Measurements from ENCODE around the gene SLC17A8.

DNA sequence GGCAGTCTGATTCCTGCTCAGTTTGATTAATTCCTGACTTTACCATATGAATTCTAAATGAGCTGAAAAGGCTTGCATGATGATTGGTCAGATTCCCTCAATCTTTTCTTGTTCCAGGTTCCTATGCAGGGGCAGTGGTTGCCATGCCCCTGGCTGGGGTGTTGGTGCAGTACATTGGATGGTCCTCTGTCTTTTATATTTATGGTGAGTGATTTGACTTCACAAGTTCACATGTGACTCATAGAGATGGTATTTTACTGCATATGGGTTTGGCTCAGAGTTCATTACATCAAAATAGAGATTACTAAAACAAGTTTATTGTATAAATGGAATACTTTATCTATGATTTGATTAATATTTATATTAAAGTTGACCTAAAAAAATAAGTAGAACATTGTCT lies 44.8 kb downstream of the SLC17A8 start:
- TF ChIP-seq, protein P1, sequence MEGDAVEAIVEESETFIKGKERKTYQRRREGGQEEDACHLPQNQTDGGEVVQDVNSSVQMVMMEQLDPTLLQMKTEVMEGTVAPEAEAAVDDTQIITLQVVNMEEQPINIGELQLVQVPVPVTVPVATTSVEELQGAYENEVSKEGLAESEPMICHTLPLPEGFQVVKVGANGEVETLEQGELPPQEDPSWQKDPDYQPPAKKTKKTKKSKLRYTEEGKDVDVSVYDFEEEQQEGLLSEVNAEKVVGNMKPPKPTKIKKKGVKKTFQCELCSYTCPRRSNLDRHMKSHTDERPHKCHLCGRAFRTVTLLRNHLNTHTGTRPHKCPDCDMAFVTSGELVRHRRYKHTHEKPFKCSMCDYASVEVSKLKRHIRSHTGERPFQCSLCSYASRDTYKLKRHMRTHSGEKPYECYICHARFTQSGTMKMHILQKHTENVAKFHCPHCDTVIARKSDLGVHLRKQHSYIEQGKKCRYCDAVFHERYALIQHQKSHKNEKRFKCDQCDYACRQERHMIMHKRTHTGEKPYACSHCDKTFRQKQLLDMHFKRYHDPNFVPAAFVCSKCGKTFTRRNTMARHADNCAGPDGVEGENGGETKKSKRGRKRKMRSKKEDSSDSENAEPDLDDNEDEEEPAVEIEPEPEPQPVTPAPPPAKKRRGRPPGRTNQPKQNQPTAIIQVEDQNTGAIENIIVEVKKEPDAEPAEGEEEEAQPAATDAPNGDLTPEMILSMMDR (IDR thresholded peaks at IDR 0.05; ENCODE audit: low read depth, low read length, missing input control) = no peak
- TF ChIP-seq, protein P2, sequence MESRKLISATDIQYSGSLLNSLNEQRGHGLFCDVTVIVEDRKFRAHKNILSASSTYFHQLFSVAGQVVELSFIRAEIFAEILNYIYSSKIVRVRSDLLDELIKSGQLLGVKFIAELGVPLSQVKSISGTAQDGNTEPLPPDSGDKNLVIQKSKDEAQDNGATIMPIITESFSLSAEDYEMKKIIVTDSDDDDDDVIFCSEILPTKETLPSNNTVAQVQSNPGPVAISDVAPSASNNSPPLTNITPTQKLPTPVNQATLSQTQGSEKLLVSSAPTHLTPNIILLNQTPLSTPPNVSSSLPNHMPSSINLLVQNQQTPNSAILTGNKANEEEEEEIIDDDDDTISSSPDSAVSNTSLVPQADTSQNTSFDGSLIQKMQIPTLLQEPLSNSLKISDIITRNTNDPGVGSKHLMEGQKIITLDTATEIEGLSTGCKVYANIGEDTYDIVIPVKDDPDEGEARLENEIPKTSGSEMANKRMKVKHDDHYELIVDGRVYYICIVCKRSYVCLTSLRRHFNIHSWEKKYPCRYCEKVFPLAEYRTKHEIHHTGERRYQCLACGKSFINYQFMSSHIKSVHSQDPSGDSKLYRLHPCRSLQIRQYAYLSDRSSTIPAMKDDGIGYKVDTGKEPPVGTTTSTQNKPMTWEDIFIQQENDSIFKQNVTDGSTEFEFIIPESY (IDR thresholded peaks at IDR 0.05) = no peak
- TF ChIP-seq EGR1 (IDR thresholded peaks at IDR 0.05; ENCODE audit: low read depth in 2 of 2) (no peak), RAD21 (IDR thresholded peaks at IDR 0.05) (no peak), HNF4G (IDR thresholded peaks at IDR 0.05) (no peak), JUND (IDR thresholded peaks at IDR 0.05) (no peak), TAF1 (conservative IDR thresholded peaks at IDR 0.05) (no peak), GABPA (IDR thresholded peaks at IDR 0.05 in 1 of 2, conservative IDR thresholded peaks at IDR 0.05 in 1 of 2) (no peak), YY1 (IDR thresholded peaks at IDR 0.05) (no peak), HNF4A (conservative IDR thresholded peaks at IDR 0.05) (no peak), SP1 (IDR thresholded peaks at IDR 0.05) (no peak)
- TF ChIP-seq, protein P3, sequence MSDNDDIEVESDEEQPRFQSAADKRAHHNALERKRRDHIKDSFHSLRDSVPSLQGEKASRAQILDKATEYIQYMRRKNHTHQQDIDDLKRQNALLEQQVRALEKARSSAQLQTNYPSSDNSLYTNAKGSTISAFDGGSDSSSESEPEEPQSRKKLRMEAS (IDR thresholded peaks at IDR 0.05) = no peak
- TF ChIP-seq, protein P4, sequence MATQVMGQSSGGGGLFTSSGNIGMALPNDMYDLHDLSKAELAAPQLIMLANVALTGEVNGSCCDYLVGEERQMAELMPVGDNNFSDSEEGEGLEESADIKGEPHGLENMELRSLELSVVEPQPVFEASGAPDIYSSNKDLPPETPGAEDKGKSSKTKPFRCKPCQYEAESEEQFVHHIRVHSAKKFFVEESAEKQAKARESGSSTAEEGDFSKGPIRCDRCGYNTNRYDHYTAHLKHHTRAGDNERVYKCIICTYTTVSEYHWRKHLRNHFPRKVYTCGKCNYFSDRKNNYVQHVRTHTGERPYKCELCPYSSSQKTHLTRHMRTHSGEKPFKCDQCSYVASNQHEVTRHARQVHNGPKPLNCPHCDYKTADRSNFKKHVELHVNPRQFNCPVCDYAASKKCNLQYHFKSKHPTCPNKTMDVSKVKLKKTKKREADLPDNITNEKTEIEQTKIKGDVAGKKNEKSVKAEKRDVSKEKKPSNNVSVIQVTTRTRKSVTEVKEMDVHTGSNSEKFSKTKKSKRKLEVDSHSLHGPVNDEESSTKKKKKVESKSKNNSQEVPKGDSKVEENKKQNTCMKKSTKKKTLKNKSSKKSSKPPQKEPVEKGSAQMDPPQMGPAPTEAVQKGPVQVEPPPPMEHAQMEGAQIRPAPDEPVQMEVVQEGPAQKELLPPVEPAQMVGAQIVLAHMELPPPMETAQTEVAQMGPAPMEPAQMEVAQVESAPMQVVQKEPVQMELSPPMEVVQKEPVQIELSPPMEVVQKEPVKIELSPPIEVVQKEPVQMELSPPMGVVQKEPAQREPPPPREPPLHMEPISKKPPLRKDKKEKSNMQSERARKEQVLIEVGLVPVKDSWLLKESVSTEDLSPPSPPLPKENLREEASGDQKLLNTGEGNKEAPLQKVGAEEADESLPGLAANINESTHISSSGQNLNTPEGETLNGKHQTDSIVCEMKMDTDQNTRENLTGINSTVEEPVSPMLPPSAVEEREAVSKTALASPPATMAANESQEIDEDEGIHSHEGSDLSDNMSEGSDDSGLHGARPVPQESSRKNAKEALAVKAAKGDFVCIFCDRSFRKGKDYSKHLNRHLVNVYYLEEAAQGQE (IDR thresholded peaks at IDR 0.05) = no peak

Data from liver (tissue), 3 donors.